GM10847 (cell line): ENCODE results near the gene SORCS3.

ENCODE experiments used
- POLR2A ChIP-seq: IDR thresholded peaks from 2 replicates; pipeline ENCODE4 v1.6.1; 2011; ENCODE audit not compliant: insufficient read length; ENCODE audit errors: extremely low read depth

The SORCS3 gene

GRCh38 chr10:105145711-105146110 lies 504.6 kb downstream of the SORCS3 start:
- TF ChIP-seq POLR2A, result no peak

- TF ChIP-seq POLR2A, result no peak
These were observed 505.3 kb downstream of the SORCS3 start for GRCh38 chr10:105146436-105146835.

GRCh38 chr10:105148456-105148855 lies 507.4 kb downstream of the SORCS3 start:
- no peak for TF ChIP-seq POLR2A

GRCh38 chr10:105148921-105149320 lies 507.8 kb downstream of the SORCS3 start:
- TF ChIP-seq POLR2A, result no peak

- TF ChIP-seq POLR2A, result no peak
These were observed 508.3 kb downstream of the SORCS3 start for GRCh38 chr10:105149371-105149891.

- TF ChIP-seq POLR2A, result no peak
These were observed 509.3 kb downstream of the SORCS3 start for GRCh38 chr10:105150259-105150880.

- no peak for TF ChIP-seq POLR2A
These were observed 513.6 kb downstream of the SORCS3 start for GRCh38 chr10:105154736-105155135.

- no peak for TF ChIP-seq POLR2A
These were observed 518.2 kb downstream of the SORCS3 start for GRCh38 chr10:105159268-105159667.

- TF ChIP-seq POLR2A, result no peak
These were observed 520.1 kb downstream of the SORCS3 start for GRCh38 chr10:105161149-105161548.

GRCh38 chr10:105161767-105162166 lies 520.7 kb downstream of the SORCS3 start:
- TF ChIP-seq POLR2A, result no peak

- TF ChIP-seq POLR2A, result no peak
These were observed 529.4 kb downstream of the SORCS3 start for GRCh38 chr10:105170521-105170920.

- TF ChIP-seq POLR2A, result no peak
These were observed 530.9 kb downstream of the SORCS3 start for GRCh38 chr10:105171945-105172344.

- no peak for TF ChIP-seq POLR2A
These were observed 540.5 kb downstream of the SORCS3 start for GRCh38 chr10:105181626-105182025.

- no peak for TF ChIP-seq POLR2A
These were observed 542.4 kb downstream of the SORCS3 start for GRCh38 chr10:105183536-105183935.

GRCh38 chr10:105185161-105185560 lies 544.1 kb downstream of the SORCS3 start:
- TF ChIP-seq POLR2A, result no peak

GRCh38 chr10:105187243-105187642 lies 546.2 kb downstream of the SORCS3 start:
- no peak for TF ChIP-seq POLR2A
